Neural progenitor cell (in vitro differentiated cells): ENCODE data around the gene NXF1.

ENCODE experiments used
- EZH2 ChIP-seq: fragments of 200-600 bp; sonication (generic); IDR thresholded peaks from 2 replicates; pipeline ENCODE4 v1.6.1; 2017; ENCODE audit warnings: antibody characterized with exemption, mild to moderate bottlenecking, moderate library complexity
- EZH2phosphoT487 ChIP-seq: fragments of 200-600 bp; sonication (generic); IDR thresholded peaks from 2 replicates; pipeline ENCODE4 v1.6.1; 2017; ENCODE audit warnings: antibody characterized with exemption
- TF ChIP-seq, protein P1 (sequence below): fragments of 200-600 bp; sonication (generic); IDR thresholded peaks from 2 replicates; pipeline ENCODE4 v1.5.1; 2017; ENCODE audit warnings: antibody characterized with exemption, mild to moderate bottlenecking

- TF ChIP-seq, protein P1, sequence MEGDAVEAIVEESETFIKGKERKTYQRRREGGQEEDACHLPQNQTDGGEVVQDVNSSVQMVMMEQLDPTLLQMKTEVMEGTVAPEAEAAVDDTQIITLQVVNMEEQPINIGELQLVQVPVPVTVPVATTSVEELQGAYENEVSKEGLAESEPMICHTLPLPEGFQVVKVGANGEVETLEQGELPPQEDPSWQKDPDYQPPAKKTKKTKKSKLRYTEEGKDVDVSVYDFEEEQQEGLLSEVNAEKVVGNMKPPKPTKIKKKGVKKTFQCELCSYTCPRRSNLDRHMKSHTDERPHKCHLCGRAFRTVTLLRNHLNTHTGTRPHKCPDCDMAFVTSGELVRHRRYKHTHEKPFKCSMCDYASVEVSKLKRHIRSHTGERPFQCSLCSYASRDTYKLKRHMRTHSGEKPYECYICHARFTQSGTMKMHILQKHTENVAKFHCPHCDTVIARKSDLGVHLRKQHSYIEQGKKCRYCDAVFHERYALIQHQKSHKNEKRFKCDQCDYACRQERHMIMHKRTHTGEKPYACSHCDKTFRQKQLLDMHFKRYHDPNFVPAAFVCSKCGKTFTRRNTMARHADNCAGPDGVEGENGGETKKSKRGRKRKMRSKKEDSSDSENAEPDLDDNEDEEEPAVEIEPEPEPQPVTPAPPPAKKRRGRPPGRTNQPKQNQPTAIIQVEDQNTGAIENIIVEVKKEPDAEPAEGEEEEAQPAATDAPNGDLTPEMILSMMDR, result no peak
- TF ChIP-seq EZH2phosphoT487 (no peak), EZH2 (no peak)
These were observed 16.2 kb downstream of the NXF1 start for GRCh38 chr11:62788991-62789390.
